DOHH2 (cell line): ENCODE measurements around the gene STK11.

Experiments
- H3F3A ChIP-seq: fragments of 200-600 bp; sonication (generic), shearing (Covaris generic); 2 replicates; pipeline ENCODE4 v1.6.0; 2016; ENCODE audit warnings: antibody characterized with exemption, mild to moderate bottlenecking; ENCODE audit not compliant: control insufficient read depth, insufficient read depth
- H3K27ac ChIP-seq: fragments of 200-600 bp; sonication (generic); 2 replicates; pipeline ENCODE4 v1.5.1; 2014; ENCODE audit warnings: low read depth, mild to moderate bottlenecking, low read length, moderate library complexity
- H3K27me3 ChIP-seq: fragments of 200-600 bp; sonication (generic); 2 replicates; pipeline ENCODE4 v1.6.1; 2014; ENCODE audit warnings: mild to moderate bottlenecking, low read length, mixed read lengths; ENCODE audit not compliant: control insufficient read depth
- H3K36me3 ChIP-seq: fragments of 200-600 bp; sonication (generic); 2 replicates; pipeline ENCODE4 v1.6.1; 2014; ENCODE audit warnings: mild to moderate bottlenecking, low read length, moderate library complexity, mixed read lengths; ENCODE audit not compliant: control insufficient read depth
- H3K4me1 ChIP-seq: fragments of 200-600 bp; sonication (generic); 2 replicates; pipeline ENCODE4 v1.6.1; 2014; ENCODE audit warnings: mild to moderate bottlenecking, low read length, mixed read lengths; ENCODE audit not compliant: control insufficient read depth
- H3K4me2 ChIP-seq: fragments of 200-600 bp; sonication (generic); 2 replicates; pipeline ENCODE4 v1.6.0; 2014; ENCODE audit warnings: mild to moderate bottlenecking, low read length, moderate library complexity
- H3K4me3 ChIP-seq: fragments of 200-600 bp; sonication (generic); 2 replicates; pipeline ENCODE4 v1.5.1; 2014; ENCODE audit warnings: mild to moderate bottlenecking, low read length, mixed read lengths
- H3K79me2 ChIP-seq: fragments of 200-600 bp; sonication (generic); 2 replicates; pipeline ENCODE4 v1.6.1; 2014; ENCODE audit warnings: mild to moderate bottlenecking, low read length, mixed read lengths; ENCODE audit not compliant: control insufficient read depth
- H3K9me2 ChIP-seq: fragments of 200-600 bp; sonication (generic); replicated peaks from 2 replicates; pipeline ENCODE4 v1.6.1; 2014; ENCODE audit warnings: mild to moderate bottlenecking, low read length, mixed read lengths; ENCODE audit not compliant: control insufficient read depth
- H3K9me3 ChIP-seq: fragments of 200-600 bp; sonication (generic); 2 replicates; pipeline ENCODE4 v1.6.1; 2014; ENCODE audit warnings: antibody characterized with exemption, low read length, mixed read lengths; ENCODE audit not compliant: control insufficient read depth, insufficient read depth
- H4K20me1 ChIP-seq: fragments of 200-600 bp; sonication (generic); 2 replicates; pipeline ENCODE4 v1.6.0; 2014; ENCODE audit warnings: low read depth, mild to moderate bottlenecking, antibody characterized with exemption, low read length, moderate library complexity; ENCODE audit not compliant: control insufficient read depth, insufficient read depth
- CTCF ChIP-seq: fragments of 200-600 bp; sonication (generic); IDR thresholded peaks from one replicate; pipeline ENCODE4 v1.5.1; 2014; ENCODE audit warnings: antibody characterized with exemption, mild to moderate bottlenecking, low read depth, low read length; ENCODE audit not compliant: poor library complexity, severe bottlenecking
- EZH2phosphoT487 ChIP-seq: fragments of 200-600 bp; sonication (generic); IDR thresholded peaks from 2 replicates; pipeline ENCODE4 v1.6.1; 2017; ENCODE audit warnings: borderline replicate concordance, mild to moderate bottlenecking, antibody characterized with exemption, low read length, moderate library complexity, mixed read lengths

Gene STK11

GRCh38 chr19:1261798-1262622 is 56.4 kb downstream of the STK11 start:
- Histone ChIP-seq H3K27ac (peak overlapping the region; percentile 95), H3K79me2 (peaks cover 32% of the 10 kb centered on the region), H3K9me2 (no peaks in the 10 kb centered on the region), H3K9me3 (no peaks in the 10 kb centered on the region), H3K4me3 (peak overlapping the region; percentile 77), H3K4me2 (peak overlapping the region; percentile 95), H3F3A (peaks cover 62% of the 10 kb centered on the region), H4K20me1 (no peaks in the 10 kb centered on the region), H3K36me3 (peaks cover 33% of the 10 kb centered on the region), H3K4me1 (peaks cover 86% of the 10 kb centered on the region), H3K27me3 (no peaks in the 10 kb centered on the region)
- no peak for TF ChIP-seq EZH2phosphoT487
- TF ChIP-seq CTCF, result peak; percentile 39

GRCh38 chr19:1262623-1263123 is 57.1 kb downstream of the STK11 start:
- Histone ChIP-seq H3K27ac (peak overlapping the region; percentile 95), H3K4me3 (peak overlapping the region; percentile 77), H3K27me3 (no peaks in the 10 kb centered on the region), H4K20me1 (no peaks in the 10 kb centered on the region), H3F3A (peaks cover 56% of the 10 kb centered on the region), H3K4me2 (peak overlapping the region; percentile 95), H3K9me2 (no peaks in the 10 kb centered on the region), H3K79me2 (peaks cover 29% of the 10 kb centered on the region), H3K9me3 (no peaks in the 10 kb centered on the region), H3K4me1 (peaks cover 86% of the 10 kb centered on the region), H3K36me3 (peaks cover 28% of the 10 kb centered on the region)
- no peak for TF ChIP-seq EZH2phosphoT487
- TF ChIP-seq CTCF, result no peak

GRCh38 chr19:1263188-1263587 is 57.6 kb downstream of the STK11 start:
- H3K27ac ChIP-seq, result peak overlapping the region; percentile 95
- peaks cover 86% of the 10 kb centered on the region for H3K4me1 ChIP-seq
- H4K20me1 ChIP-seq, result no peaks in the 10 kb centered on the region
- H3K9me2 ChIP-seq, result no peaks in the 10 kb centered on the region
- H3K79me2 ChIP-seq, result peaks cover 24% of the 10 kb centered on the region
- H3K4me2 ChIP-seq, result peak overlapping the region; percentile 95
- H3K4me3 ChIP-seq, result peak overlapping the region; percentile 77
- TF ChIP-seq EZH2phosphoT487, result no peak
- H3K9me3 ChIP-seq, result no peaks in the 10 kb centered on the region
- peaks cover 23% of the 10 kb centered on the region for H3K36me3 ChIP-seq
- peaks cover 51% of the 10 kb centered on the region for H3F3A ChIP-seq
- H3K27me3 ChIP-seq, result no peaks in the 10 kb centered on the region
